ENCODE results near the gene DOK5.
"Not testable (repeated sequence)": the region's sequence is repeated elsewhere in the genome, so short reads cannot be mapped to it uniquely, and the experiment has no call there.

DOK5 gene

GRCh38 chr20:54469293-54469692 lies 6.1 kb upstream of the DOK5 start:
- FAIRE-seq (no peak), DNase-seq (ENCODE audit: extremely low spot score, insufficient read length, low read depth) (no peak)

GRCh38 chr20:54469952-54470351 lies 5.4 kb upstream of the DOK5 start:
- no peak for FAIRE-seq
- no peak for DNase-seq (ENCODE audit: extremely low spot score, insufficient read length, low read depth)

DNA sequence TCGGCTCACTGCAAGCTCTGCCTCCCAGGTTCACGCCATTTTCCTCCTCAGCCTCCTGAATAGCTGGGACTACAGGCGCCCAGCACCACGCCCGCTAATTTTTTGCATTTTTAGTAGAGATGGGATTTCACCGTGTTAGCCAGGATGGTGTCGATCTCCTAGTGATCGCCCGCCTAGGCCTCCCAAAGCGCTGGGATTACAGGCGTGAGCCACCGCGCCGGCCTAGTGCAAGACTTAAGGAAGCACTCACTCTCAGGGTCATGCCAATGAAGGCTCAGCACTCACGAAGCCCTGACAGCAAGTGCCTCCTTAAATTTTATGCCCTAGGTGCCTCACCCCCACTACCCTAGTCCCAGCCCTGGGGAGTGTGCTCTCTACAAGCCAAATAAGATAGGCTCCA lies 4.7 kb upstream of the DOK5 start:
- FAIRE-seq, result no peak
- no peak for DNase-seq (ENCODE audit: extremely low spot score, insufficient read length, low read depth)

GRCh38 chr20:54472607-54473006 lies 2.8 kb upstream of the DOK5 start:
- FAIRE-seq, result no peak
- no peak for DNase-seq (ENCODE audit: extremely low spot score, insufficient read length, low read depth)

- DNase-seq (ENCODE audit: extremely low spot score, insufficient read length, low read depth) (no peak), FAIRE-seq (no peak)
Observed at GRCh38 chr20:54473340-54473739, 2.1 kb upstream of the DOK5 start.

GRCh38 chr20:54474046-54474445 lies 1.3 kb upstream of the DOK5 start:
- DNase-seq (ENCODE audit: extremely low spot score, insufficient read length, low read depth) (no peak), FAIRE-seq (no peak)

GRCh38 chr20:54474866-54475265 lies 527 bp upstream of the DOK5 start:
- FAIRE-seq (no peak), DNase-seq (ENCODE audit: extremely low spot score, insufficient read length, low read depth) (no peak)

- FAIRE-seq (no peak), DNase-seq (ENCODE audit: extremely low spot score, insufficient read length, low read depth) (no peak)
Observed at GRCh38 chr20:54476169-54477009, 996 bp downstream of the DOK5 start.

GRCh38 chr20:54477191-54477955 lies 2.0 kb downstream of the DOK5 start:
- no peak for FAIRE-seq
- no peak for DNase-seq (ENCODE audit: extremely low spot score, insufficient read length, low read depth)

- no peak for FAIRE-seq
- no peak for DNase-seq (ENCODE audit: extremely low spot score, insufficient read length, low read depth)
Observed at GRCh38 chr20:54479138-54479906, 3.9 kb downstream of the DOK5 start.

DNA sequence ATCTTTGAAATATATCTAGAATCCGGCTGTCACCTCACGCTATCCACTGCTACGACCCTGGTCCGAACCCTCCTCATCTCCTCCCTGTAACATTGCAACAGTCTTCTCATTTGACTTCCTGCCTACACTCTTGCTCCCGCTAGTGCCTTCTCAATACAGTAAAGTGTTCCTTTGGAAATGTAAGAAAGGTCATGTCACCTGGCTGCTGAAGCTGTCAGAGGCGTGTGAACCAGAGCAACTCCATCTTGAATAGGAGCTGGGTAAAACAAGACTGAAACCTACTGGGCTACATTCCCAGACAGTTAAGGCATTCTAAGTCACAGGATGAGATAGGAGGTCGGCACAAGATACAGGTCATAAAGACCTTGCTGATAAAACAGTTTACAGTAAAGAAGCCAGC lies 4.5 kb downstream of the DOK5 start:
- FAIRE-seq; DNase-seq (ENCODE audit: extremely low spot score, insufficient read length, low read depth): not testable (repeated sequence)

- FAIRE-seq, result no peak
- no peak for DNase-seq (ENCODE audit: extremely low spot score, insufficient read length, low read depth)
Observed at GRCh38 chr20:54481442-54481841, 6.0 kb downstream of the DOK5 start.

GRCh38 chr20:54485631-54486030 lies 10.2 kb downstream of the DOK5 start:
- no peak for DNase-seq (ENCODE audit: extremely low spot score, insufficient read length, low read depth)
- FAIRE-seq, result no peak

DNA sequence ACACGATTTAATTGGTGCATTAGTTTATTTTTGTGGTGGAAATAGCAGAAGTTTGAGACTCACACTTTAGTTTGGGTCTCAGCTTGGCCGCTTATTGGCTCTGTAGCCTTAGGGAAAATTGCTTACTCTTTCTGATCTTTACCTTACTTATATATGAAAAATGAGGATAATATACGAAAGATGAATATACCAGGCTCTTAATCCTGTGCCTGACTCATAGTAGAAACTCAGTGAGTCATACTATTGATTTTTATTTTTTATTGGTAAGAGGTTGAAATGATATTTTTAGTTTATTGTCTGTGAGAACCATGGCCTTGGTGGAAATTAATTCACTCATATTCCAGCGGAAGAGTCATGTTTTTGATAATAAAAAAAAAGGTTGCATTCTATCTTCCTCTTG lies 11.2 kb downstream of the DOK5 start:
- FAIRE-seq (no peak), DNase-seq (ENCODE audit: extremely low spot score, insufficient read length, low read depth) (no peak)

GRCh38 chr20:54488442-54488841 lies 13.0 kb downstream of the DOK5 start:
- FAIRE-seq, result no peak
- DNase-seq (ENCODE audit: extremely low spot score, insufficient read length, low read depth), result no peak

- DNase-seq (ENCODE audit: extremely low spot score, insufficient read length, low read depth), result no peak
- no peak for FAIRE-seq
Observed at GRCh38 chr20:54491506-54491905, 16.1 kb downstream of the DOK5 start.

- FAIRE-seq (no peak), DNase-seq (ENCODE audit: extremely low spot score, insufficient read length, low read depth) (no peak)
Observed at GRCh38 chr20:54494303-54495006, 19.1 kb downstream of the DOK5 start.

GRCh38 chr20:54497931-54498718 lies 22.7 kb downstream of the DOK5 start:
- DNase-seq (ENCODE audit: extremely low spot score, insufficient read length, low read depth), result no peak
- FAIRE-seq, result no peak

GRCh38 chr20:54499111-54499510 lies 23.7 kb downstream of the DOK5 start:
- no peak for DNase-seq (ENCODE audit: extremely low spot score, insufficient read length, low read depth)
- no peak for FAIRE-seq

Measured in GM18507 (cell line).